ENCODE measurements around the gene SLC39A11. TPM values are rescaled to one million over a fixed set of nuclear protein-coding genes. Genes with fewer than 3 reads are reported as not detected.
"Not testable (repeated sequence)": the region's sequence is repeated elsewhere in the genome, so short reads cannot be mapped to it uniquely, and the experiment has no call there.

Gene SLC39A11
- total RNA-seq, 1 donor from 2014 or later: 21.5 TPM

GRCh38 chr17:72995008-72995656 is 97.4 kb downstream of the SLC39A11 start:
- Histone ChIP-seq H4K20me1 (ENCODE audit: insufficient read depth, low read length) (no peaks in the 10 kb centered on the region), H3K36me3 (ENCODE audit: insufficient read depth, low read length) (no peaks in the 10 kb centered on the region), H3K9me3 (ENCODE audit: insufficient read depth, low read depth, low read length) (no peaks in the 10 kb centered on the region), H2AFZ (ENCODE audit: low read depth, low read length) (no peak overlapping the region), H3K27ac (ENCODE audit: low read depth, low read length) (no peak overlapping the region), H3K4me1 (ENCODE audit: insufficient read depth, low read length) (no peaks in the 10 kb centered on the region), H3K9ac (ENCODE audit: low read length) (no peak overlapping the region), H3K4me2 (ENCODE audit: low read length) (no peak overlapping the region), H3K27me3 (ENCODE audit: insufficient read depth, low read length) (no peaks in the 10 kb centered on the region), H3K79me2 (ENCODE audit: insufficient read depth, low read length) (no peaks in the 10 kb centered on the region), H3K4me3 (ENCODE audit: insufficient read depth, low read depth, low read length) (no peak overlapping the region)
- peaks cover 11% of the 10 kb centered on the region for H3K36me3 Mint-ChIP-seq (ENCODE audit: low read depth, unreplicated experiment)
- no peak overlapping the region for H3K4me3 Mint-ChIP-seq (ENCODE audit: unreplicated experiment)
- no peaks in the 10 kb centered on the region for H3K4me1 Mint-ChIP-seq (ENCODE audit: low read depth, unreplicated experiment)
- no peak overlapping the region for H3K27ac Mint-ChIP-seq (ENCODE audit: unreplicated experiment)
- peaks cover 9% of the 10 kb centered on the region for H3K9me3 Mint-ChIP-seq (ENCODE audit: unreplicated experiment)
- TF ChIP-seq EZH2 (IDR thresholded peaks at IDR 0.05; ENCODE audit: insufficient read depth, low read length) (no peak), CTCF (IDR thresholded peaks at IDR 0.05; ENCODE audit: insufficient read depth, low read depth, low read length) (no peak)
- DNase-seq (ENCODE audit: low read depth) (no peak), FAIRE-seq (no peak)
- H3K27me3 Mint-ChIP-seq (ENCODE audit: low read depth, unreplicated experiment): no peaks in the 10 kb centered on the region

DNA sequence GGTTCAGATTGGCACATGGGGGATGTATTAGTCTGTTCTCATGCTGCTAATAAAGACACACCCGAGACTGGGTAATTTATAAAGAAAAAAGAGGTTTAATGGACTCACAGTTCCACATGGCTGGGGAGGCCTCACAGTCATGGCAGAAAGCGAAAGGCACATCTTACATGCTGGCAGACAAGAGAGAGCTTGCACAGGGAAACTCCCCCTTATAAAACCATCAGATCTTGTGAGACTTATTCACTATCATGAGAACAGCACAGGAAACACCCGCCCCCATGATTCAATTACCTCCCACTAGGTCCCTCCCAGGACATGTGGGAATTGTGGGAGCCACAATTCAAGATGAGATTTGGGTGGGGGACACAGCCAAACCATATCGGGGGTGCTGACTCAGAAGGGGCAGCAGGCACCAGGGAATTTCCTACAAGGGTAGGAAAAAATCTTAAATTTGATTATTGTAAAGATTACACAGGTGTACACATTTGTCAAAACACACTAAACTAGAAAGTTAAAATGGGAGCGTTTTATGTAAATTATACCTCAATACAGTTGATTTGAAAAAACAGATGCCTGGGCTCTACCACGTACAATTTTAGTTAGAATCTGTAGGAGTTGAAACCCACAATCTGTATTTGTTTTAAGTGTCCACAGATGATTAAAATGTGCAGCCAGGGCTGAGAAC is 99.6 kb downstream of the SLC39A11 start:
- H2AFZ ChIP-seq (ENCODE audit: low read depth, low read length); H3K27ac ChIP-seq (ENCODE audit: low read depth, low read length); H3K79me2 ChIP-seq (ENCODE audit: insufficient read depth, low read length); H3K4me1 Mint-ChIP-seq (ENCODE audit: low read depth, unreplicated experiment); FAIRE-seq; H3K4me3 ChIP-seq (ENCODE audit: insufficient read depth, low read depth, low read length); H4K20me1 ChIP-seq (ENCODE audit: insufficient read depth, low read length); H3K4me3 Mint-ChIP-seq (ENCODE audit: unreplicated experiment); DNase-seq (ENCODE audit: low read depth); H3K9me3 ChIP-seq (ENCODE audit: insufficient read depth, low read depth, low read length); H3K36me3 ChIP-seq (ENCODE audit: insufficient read depth, low read length); H3K9me3 Mint-ChIP-seq (ENCODE audit: unreplicated experiment); H3K27me3 ChIP-seq (ENCODE audit: insufficient read depth, low read length); H3K27me3 Mint-ChIP-seq (ENCODE audit: low read depth, unreplicated experiment); H3K9ac ChIP-seq (ENCODE audit: low read length); H3K4me1 ChIP-seq (ENCODE audit: insufficient read depth, low read length); H3K27ac Mint-ChIP-seq (ENCODE audit: unreplicated experiment); H3K4me2 ChIP-seq (ENCODE audit: low read length): not testable (repeated sequence)
- H3K36me3 Mint-ChIP-seq (ENCODE audit: low read depth, unreplicated experiment): peaks cover 11% of the 10 kb centered on the region

GRCh38 chr17:72991651-72992050 is 100.8 kb downstream of the SLC39A11 start:
- H3K79me2 ChIP-seq (ENCODE audit: insufficient read depth, low read length): no peaks in the 10 kb centered on the region
- H3K27me3 ChIP-seq (ENCODE audit: insufficient read depth, low read length): no peaks in the 10 kb centered on the region
- H3K9ac ChIP-seq (ENCODE audit: low read length): no peak overlapping the region
- H3K4me1 ChIP-seq (ENCODE audit: insufficient read depth, low read length): no peaks in the 10 kb centered on the region
- Mint-ChIP-seq H3K4me1 (ENCODE audit: low read depth, unreplicated experiment) (no peaks in the 10 kb centered on the region), H3K9me3 (ENCODE audit: unreplicated experiment) (peaks cover 9% of the 10 kb centered on the region), H3K4me3 (ENCODE audit: unreplicated experiment) (no peak overlapping the region), H3K36me3 (ENCODE audit: low read depth, unreplicated experiment) (peaks cover 11% of the 10 kb centered on the region), H3K27me3 (ENCODE audit: low read depth, unreplicated experiment) (no peaks in the 10 kb centered on the region), H3K27ac (ENCODE audit: unreplicated experiment) (no peak overlapping the region)
- H3K36me3 ChIP-seq (ENCODE audit: insufficient read depth, low read length): no peaks in the 10 kb centered on the region
- no peak overlapping the region for H3K4me2 ChIP-seq (ENCODE audit: low read length)
- FAIRE-seq (no peak), DNase-seq (ENCODE audit: low read depth) (no peak)
- H3K27ac ChIP-seq (ENCODE audit: low read depth, low read length): no peak overlapping the region
- H3K4me3 ChIP-seq (ENCODE audit: insufficient read depth, low read depth, low read length): no peak overlapping the region
- TF ChIP-seq EZH2 (IDR thresholded peaks at IDR 0.05; ENCODE audit: insufficient read depth, low read length) (no peak), CTCF (IDR thresholded peaks at IDR 0.05; ENCODE audit: insufficient read depth, low read depth, low read length) (no peak)
- H4K20me1 ChIP-seq (ENCODE audit: insufficient read depth, low read length): no peaks in the 10 kb centered on the region
- no peaks in the 10 kb centered on the region for H3K9me3 ChIP-seq (ENCODE audit: insufficient read depth, low read depth, low read length)
- H2AFZ ChIP-seq (ENCODE audit: low read depth, low read length): no peak overlapping the region

All from astrocyte (in vitro differentiated cells and primary cell).